ENCODE measurements around the gene DNAAF5. TPM values are rescaled to one million over a fixed set of nuclear protein-coding genes. Genes with fewer than 3 reads are reported as not detected.

Gene DNAAF5
- total RNA-seq, 2 donors from 2014 or later = 10.7 to 13.7 TPM

GRCh38 chr7:835021-835420, 108.5 kb downstream of the DNAAF5 start:
- peak overlapping the region; percentile 95 for H3K27ac Mint-ChIP-seq
- peaks cover 35% of the 10 kb centered on the region for H3K4me1 Mint-ChIP-seq
- no peak overlapping the region for H3K4me3 Mint-ChIP-seq
- no peaks in the 10 kb centered on the region for H3K27me3 Mint-ChIP-seq
- DNase-seq (no peak), ATAC-seq (no peak)
- no peaks in the 10 kb centered on the region for H3K36me3 Mint-ChIP-seq (ENCODE audit: low read depth)
- H3K9me3 ChIP-seq (ENCODE audit: control insufficient read depth, low read length, poor library complexity, severe bottlenecking) = no peaks in the 10 kb centered on the region

GRCh38 chr7:835485-836401, 109.2 kb downstream of the DNAAF5 start:
- ATAC-seq = no peak
- DNase-seq = no peak
- no peaks in the 10 kb centered on the region for H3K9me3 ChIP-seq (ENCODE audit: control insufficient read depth, low read length, poor library complexity, severe bottlenecking)
- Mint-ChIP-seq H3K4me1 (peaks cover 29% of the 10 kb centered on the region), H3K4me3 (peak overlapping the region; percentile 36), H3K27me3 (no peaks in the 10 kb centered on the region), H3K36me3 (ENCODE audit: low read depth) (no peaks in the 10 kb centered on the region), H3K27ac (peak overlapping the region; percentile 84)

Other genes starting within 250 kb of the DNAAF5 start
- 10 to 100 TPM in 1 of 2 donors, 1 to 10 TPM in 1; 2.0 to 20.2 TPM for gene PDGFA, start 206.9 kb upstream of the DNAAF5 start, total RNA-seq
- 10 to 100 TPM in 1 of 2 donors, 1 to 10 TPM in 1; 10.0 to 22.1 TPM for gene PRKAR1B, start 582 bp downstream of the DNAAF5 start, total RNA-seq
- 10 to 100 TPM; 89.7 to 97.5 TPM for gene SUN1, start 105.8 kb downstream of the DNAAF5 start, total RNA-seq
- 10 to 100 TPM; 58.5 to 81.0 TPM for gene GET4, start 149.9 kb downstream of the DNAAF5 start, total RNA-seq
- gene ADAP1, start 228.0 kb downstream of the DNAAF5 start, total RNA-seq = 10 to 100 TPM in 1 of 2 donors, 1 to 10 TPM in 1; 6.7 to 15.4 TPM
- gene COX19, start 248.8 kb downstream of the DNAAF5 start, total RNA-seq = 10 to 100 TPM; 40.1 to 43.2 TPM

Data from T-helper 17 cell (primary cell).